HepG2 (cell line): ENCODE data around the gene ARHGEF16. TPM values are rescaled to one million over a fixed set of nuclear protein-coding genes. Genes with fewer than 3 reads are reported as not detected.

Source experiments
- ATAC-seq: fragments of 200-7000 bp; cut with Tn5 transposase; 3 replicates; pipeline ENCODE4 v1.9.1; 2020; ENCODE audit warnings: mild to moderate bottlenecking, moderate library complexity
- BruUV-seq: library from RNA; stranded (reverse); fragments of 400-500 nt; replicated peaks from 2 replicates; lab custom pipeline; 2021; lab: Mats Ljungman, UMichigan
- CTCF ChIA-PET: fragments of 300-600 bp; formaldehyde crosslinking; extraction: SDS; loops from one replicate; lab custom pipeline; 2021; ENCODE audit warnings: low total read pairs, inconsistent platforms, low intra/inter-chr PET ratio; lab: Yijun Ruan, JAX
- POLR2A ChIA-PET: fragments of 350-600 bp; sonication (Branson Sonifier 250); formaldehyde crosslinking; loops from one replicate; lab custom pipeline; 2020; ENCODE audit warnings: antibody characterized with exemption, inconsistent platforms; lab: Yijun Ruan, JAX
- DNase-seq: peaks from one replicate; pipeline ENCODE4 v3.0.0-alpha.2; 2015; ENCODE audit warnings: low spot score
- FAIRE-seq: peaks from 3 replicates; lab custom pipeline; 2011; peaks lifted over from hg19 to GRCh38; lab: Jason Lieb, UNC
- H2AFZ ChIP-seq: one replicate; pipeline ENCODE4 v1.6.1; 2011; ENCODE audit warnings: low read length, inconsistent platforms
- H3K27ac ChIP-seq: fragments of 300-600 bp; 3 replicates; pipeline ENCODE4 v1.8.0; 2011; ENCODE audit warnings: mixed run types, mild to moderate bottlenecking, mixed read lengths, low read length, inconsistent platforms; ENCODE audit not compliant: insufficient read depth; ENCODE audit errors: extremely low read length
- H3K27me3 ChIP-seq, 2 experiments: fragments of 200-600 bp in 1 of 2; 2 replicates in 1 of 2; 3 replicates in 1 of 2; pipeline versions ENCODE4 v1.6.0 to v1.8.0; 2011; ENCODE audit warnings: low read length in 2 of 2, mild to moderate bottlenecking in 2 of 2, moderate library complexity in 2 of 2, inconsistent platforms in 1 of 2; ENCODE audit not compliant: insufficient read depth in 2 of 2, control insufficient read depth in 1 of 2
- H3K36me3 ChIP-seq, 2 experiments: fragments of 200-600 bp in 1 of 2; replicated peaks in 1 of 2; 2 replicates in 1 of 2; 3 replicates in 1 of 2; pipeline versions ENCODE4 v1.5.1 to v1.8.0; 2011; ENCODE audit warnings: low read length in 2 of 2, inconsistent platforms in 1 of 2; ENCODE audit not compliant: insufficient read depth in 2 of 2, control insufficient read depth in 1 of 2
- H3K4me1 ChIP-seq: 2 replicates; pipeline ENCODE4 v1.5.1; 2012; ENCODE audit warnings: low read length, inconsistent platforms; ENCODE audit not compliant: insufficient read depth
- H3K4me2 ChIP-seq: 2 replicates; pipeline ENCODE4 v1.6.0; 2011; ENCODE audit warnings: low read depth, low read length, inconsistent platforms
- H3K4me3 ChIP-seq, 3 experiments: fragments of 200-600 bp in 1 of 3; sonication (generic), shearing (Covaris generic) in 1 of 3; replicated peaks in 1 of 3; 2 replicates each; pipeline ENCODE4 v1.5.1; 2011 to 2016; ENCODE audit warnings: low read length in 3 of 3, inconsistent platforms in 2 of 3, low read depth in 2 of 3, mild to moderate bottlenecking in 2 of 3, control low read depth in 1 of 3, mixed read lengths in 1 of 3; ENCODE audit not compliant: insufficient read depth in 1 of 3
- H3K79me2 ChIP-seq: one replicate; pipeline ENCODE4 v1.6.1; 2011; ENCODE audit warnings: low read length, inconsistent platforms; ENCODE audit not compliant: insufficient read depth
- H3K9ac ChIP-seq: 2 replicates; pipeline ENCODE4 v1.6.0; 2011; ENCODE audit warnings: mild to moderate bottlenecking, low read depth, low read length, inconsistent platforms; ENCODE audit not compliant: insufficient read depth
- H3K9me3 ChIP-seq: 2 replicates; pipeline ENCODE4 v1.5.1; 2012; ENCODE audit warnings: mild to moderate bottlenecking, low read length
- H4K20me1 ChIP-seq: 2 replicates; pipeline ENCODE4 v1.6.0; 2011; ENCODE audit warnings: inconsistent platforms, mild to moderate bottlenecking, low read length, moderate library complexity; ENCODE audit not compliant: insufficient read depth
- HMG20A ChIP-seq: IDR thresholded peaks from 2 replicates; pipeline ENCODE4 v1.6.1; 2016; ENCODE audit warnings: borderline replicate concordance
- JUND ChIP-seq: sonication (generic); formaldehyde crosslinking; IDR thresholded peaks from 2 replicates; pipeline ENCODE4 v1.8.0; 2022; ENCODE audit warnings: mild to moderate bottlenecking, missing genetic modification reagents
- MTERF4 ChIP-seq: sonication (generic); formaldehyde crosslinking; IDR thresholded peaks from 2 replicates; pipeline ENCODE4 v1.8.0; 2023; ENCODE audit warnings: mild to moderate bottlenecking, missing genetic modification reagents
- NFE2L1 ChIP-seq: sonication (generic); formaldehyde crosslinking; IDR thresholded peaks from 2 replicates; pipeline ENCODE4 v1.4.0; 2020; ENCODE audit warnings: missing genetic modification reagents, mild to moderate bottlenecking, borderline replicate concordance
- ZNF280D ChIP-seq: sonication (generic); formaldehyde crosslinking; IDR thresholded peaks from 2 replicates; pipeline ENCODE4 v1.5.1; 2020; ENCODE audit warnings: mild to moderate bottlenecking, missing genetic modification reagents
- ZNF383 ChIP-seq: sonication (generic); formaldehyde crosslinking; IDR thresholded peaks from 2 replicates; pipeline ENCODE4 v1.4.0; 2020; ENCODE audit warnings: missing genetic modification reagents, mild to moderate bottlenecking, borderline replicate concordance
- ZNF430 ChIP-seq: sonication (generic); formaldehyde crosslinking; IDR thresholded peaks from 2 replicates; pipeline ENCODE4 v1.9.0; 2021; ENCODE audit warnings: mild to moderate bottlenecking, missing genetic modification reagents
- ZZZ3 ChIP-seq: sonication (generic); formaldehyde crosslinking; IDR thresholded peaks from 2 replicates; pipeline ENCODE4 v1.4.0; 2020; ENCODE audit warnings: missing genetic modification reagents, mild to moderate bottlenecking, borderline replicate concordance
- WGBS: methylation state at CpG from one replicate; pipeline ENCODE4 v1.1.6; 2017; ENCODE audit warnings: low lambda C conversion rate; 5-methylcytosine and 5-hydroxymethylcytosine counted together
- in situ Hi-C: cut with HindIII; loops from 2 replicates; pipeline ENCODE4 v1.10.0; 2017; ENCODE audit warnings: low pct_unique_long_range_greater_than_20kb; ENCODE audit not compliant: extremely low pct_ligation_motif_present
- intact Hi-C: fragments of 100-400 bp; cut with micrococcal nuclease; formaldehyde crosslinking; loops from one replicate; pipeline ENCODE4 v1.10.0; 2022; ENCODE audit not compliant: unreplicated experiment
- polyA plus RNA-seq, 8 experiments: library from polyadenylated mRNA; depleted of rRNA in 3 of 8; stranded (reverse) in 7 of 8; unstranded in 1 of 8; fragments of >200 nt; fragmentation: Illumina TruSeq in 4 of 8; extraction: Trizol in 4 of 8; gene quantifications; 2 replicates each; pipeline versions ENCODE4 v1.2.1 to v1.2.3, GENCODE V29; 2011 to 2016; ENCODE audit warnings: low read depth in 4 of 8, missing spikeins in 1 of 8, mixed read lengths in 1 of 8; ENCODE audit not compliant: insufficient read depth in 1 of 8
- total RNA-seq, 5 experiments: library from RNA; depleted of rRNA; stranded (reverse); fragments of >200 nt; fragmentation: Illumina TruSeq; extraction: Trizol; gene quantifications; 2 replicates each; pipeline ENCODE4 v1.2.3, GENCODE V29; 2016; ENCODE audit warnings: low read depth in 1 of 5
- TF ChIP-seq, protein P1 (sequence below): sonication (generic); formaldehyde crosslinking; IDR thresholded peaks from 2 replicates; pipeline ENCODE4 v1.4.0; 2020; ENCODE audit warnings: missing genetic modification reagents, low read depth, mild to moderate bottlenecking, borderline replicate concordance

The ARHGEF16 gene
- total and polyA plus RNA-seq, 2 of the 13 experiments (the other 11 are each of a cell fraction or from before 2014, with no cell fraction given) = 20.3 to 39.9 TPM

- no peak for TF ChIP-seq ZZZ3
- TF ChIP-seq, protein P1, sequence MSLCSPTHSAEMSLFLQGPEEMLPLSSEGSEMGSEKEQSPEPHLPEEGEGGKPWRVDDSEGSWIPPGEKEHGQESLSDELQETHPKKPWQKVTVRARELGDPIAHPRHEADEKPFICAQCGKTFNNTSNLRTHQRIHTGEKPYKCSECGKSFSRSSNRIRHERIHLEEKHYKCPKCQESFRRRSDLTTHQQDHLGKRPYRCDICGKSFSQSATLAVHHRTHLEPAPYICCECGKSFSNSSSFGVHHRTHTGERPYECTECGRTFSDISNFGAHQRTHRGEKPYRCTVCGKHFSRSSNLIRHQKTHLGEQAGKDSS (CRISPR knock-in tag) = no peak
- TF ChIP-seq JUND = no peak
- no peak for TF ChIP-seq ZNF280D (CRISPR knock-in tag)
- no peak for TF ChIP-seq MTERF4 (CRISPR knock-in tag)
- no peak for TF ChIP-seq ZNF383 (CRISPR knock-in tag)
- TF ChIP-seq HMG20A = no peak
- TF ChIP-seq ZNF430 (CRISPR knock-in tag) = no peak
- TF ChIP-seq NFE2L1 (CRISPR knock-in tag) = no peak
- no CpG with 5 or more reads among the region's 13 CpGs for WGBS
- ChIA-PET POLR2A (no interaction called here), CTCF (no interaction called here)
- intact Hi-C loops (no loop called here), in situ Hi-C loops (no loop called here)
- Histone ChIP-seq H3K9me3 (no peaks in the 10 kb centered on the region), H3K36me3 (no peaks in the 10 kb centered on the region), H4K20me1 (peaks cover 6% of the 10 kb centered on the region; the same call in 1 of the 2 replicates), H3K9ac (no peak overlapping the region), H3K4me1 (no peaks in the 10 kb centered on the region), H3K4me2 (no peak overlapping the region), H3K27me3 (peaks cover 9 to 45% of the 10 kb centered on the region in 2 experiments; a peak in 4 of 5 replicates), H3K27ac (no peak overlapping the region), H3K4me3 (no peak overlapping the region), H3K79me2 (no peaks in the 10 kb centered on the region), H2AFZ (no peak overlapping the region)
- ATAC-seq (no peak), FAIRE-seq (no peak), DNase-seq (no peak)
- no TSS peak for BruUV-seq
Observed at GRCh38 chr1:3522112-3522511, 67.6 kb downstream of the ARHGEF16 start.
